GM12865 (cell line): Measurements from ENCODE around the gene MYO18B.

ENCODE experiments used
- DNase-seq: peaks from one replicate; pipeline ENCODE4 v3.0.0; 2010; ENCODE audit warnings: low read depth
- H3K4me3 ChIP-seq: 2 replicates; pipeline ENCODE4 v1.5.1; 2011; ENCODE audit warnings: mild to moderate bottlenecking, low read depth, low read length, control low read depth
- TF ChIP-seq, protein P1 (sequence below): IDR thresholded peaks from 2 replicates; pipeline ENCODE4 v1.5.1; 2011; ENCODE audit warnings: low read length, control low read depth, low read depth, inconsistent platforms; ENCODE audit not compliant: insufficient read depth; ENCODE audit errors: missing control alignments

Gene MYO18B

DNA sequence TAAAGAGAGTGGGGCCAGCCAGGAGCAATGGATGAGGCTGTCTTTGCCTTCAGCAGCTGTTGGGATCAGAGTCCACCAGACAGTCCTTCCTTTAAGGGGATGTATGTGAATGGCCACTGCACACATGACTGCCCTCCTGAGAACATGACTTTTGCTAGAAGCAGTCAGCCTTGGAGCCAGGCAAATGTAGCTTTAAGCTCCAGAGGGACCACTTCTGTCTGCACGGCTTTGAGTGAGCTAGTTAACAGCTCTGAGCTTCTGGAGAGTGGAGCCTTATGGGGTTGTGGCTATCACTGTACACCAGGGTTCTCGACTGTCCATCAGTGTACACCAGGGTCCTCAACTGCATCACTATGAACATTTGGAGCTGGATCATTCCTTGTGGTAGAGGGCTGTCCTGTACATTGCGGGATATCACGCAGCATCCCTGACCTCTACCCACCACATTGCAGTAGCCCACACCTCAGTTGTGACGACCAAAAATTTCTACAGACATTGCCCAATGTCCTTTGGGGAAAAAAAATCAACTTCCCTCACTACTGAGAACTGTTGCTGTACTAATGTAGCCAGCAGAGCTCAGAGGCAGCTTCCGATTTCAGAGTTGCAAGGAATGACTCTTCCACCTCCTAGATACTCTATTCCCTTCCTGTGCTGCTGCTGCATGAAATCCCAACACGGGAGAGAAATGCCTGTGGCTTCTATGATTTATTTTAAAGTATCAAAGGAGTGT is 169.4 kb downstream of the MYO18B start:
- H3K4me3 ChIP-seq, result no peak overlapping the region
- DNase-seq, result no peak
- TF ChIP-seq, protein P1, sequence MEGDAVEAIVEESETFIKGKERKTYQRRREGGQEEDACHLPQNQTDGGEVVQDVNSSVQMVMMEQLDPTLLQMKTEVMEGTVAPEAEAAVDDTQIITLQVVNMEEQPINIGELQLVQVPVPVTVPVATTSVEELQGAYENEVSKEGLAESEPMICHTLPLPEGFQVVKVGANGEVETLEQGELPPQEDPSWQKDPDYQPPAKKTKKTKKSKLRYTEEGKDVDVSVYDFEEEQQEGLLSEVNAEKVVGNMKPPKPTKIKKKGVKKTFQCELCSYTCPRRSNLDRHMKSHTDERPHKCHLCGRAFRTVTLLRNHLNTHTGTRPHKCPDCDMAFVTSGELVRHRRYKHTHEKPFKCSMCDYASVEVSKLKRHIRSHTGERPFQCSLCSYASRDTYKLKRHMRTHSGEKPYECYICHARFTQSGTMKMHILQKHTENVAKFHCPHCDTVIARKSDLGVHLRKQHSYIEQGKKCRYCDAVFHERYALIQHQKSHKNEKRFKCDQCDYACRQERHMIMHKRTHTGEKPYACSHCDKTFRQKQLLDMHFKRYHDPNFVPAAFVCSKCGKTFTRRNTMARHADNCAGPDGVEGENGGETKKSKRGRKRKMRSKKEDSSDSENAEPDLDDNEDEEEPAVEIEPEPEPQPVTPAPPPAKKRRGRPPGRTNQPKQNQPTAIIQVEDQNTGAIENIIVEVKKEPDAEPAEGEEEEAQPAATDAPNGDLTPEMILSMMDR, result no peak

GRCh38 chr22:25919452-25919851 is 177.5 kb downstream of the MYO18B start:
- TF ChIP-seq, protein P1, result no peak
- no peak overlapping the region for H3K4me3 ChIP-seq
- DNase-seq, result no peak

DNA sequence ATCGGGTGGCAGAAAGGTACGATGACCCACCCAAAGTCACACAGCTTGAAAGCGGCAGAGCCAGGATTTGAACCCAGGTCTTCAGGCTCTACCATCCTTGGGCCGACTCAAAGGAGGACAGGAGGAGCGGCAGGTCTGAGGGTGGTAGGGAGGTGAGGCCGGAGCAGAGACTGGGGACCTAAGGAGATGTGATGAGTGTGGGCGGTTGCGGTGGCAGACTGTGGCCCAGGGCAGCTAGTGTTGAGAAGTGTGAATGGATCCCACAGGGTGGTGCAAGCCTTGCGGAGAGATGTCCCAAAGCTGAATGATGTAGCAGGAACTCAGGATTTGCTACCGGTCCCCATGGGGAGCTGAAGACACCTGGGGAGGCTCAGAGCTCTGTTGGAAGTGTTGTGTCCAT is 180.2 kb downstream of the MYO18B start:
- TF ChIP-seq, protein P1, result no peak
- no peak overlapping the region for H3K4me3 ChIP-seq
- no peak for DNase-seq

GRCh38 chr22:25923914-25924313 is 181.9 kb downstream of the MYO18B start:
- DNase-seq, result no peak
- TF ChIP-seq, protein P1, result no peak
- no peak overlapping the region for H3K4me3 ChIP-seq

DNA sequence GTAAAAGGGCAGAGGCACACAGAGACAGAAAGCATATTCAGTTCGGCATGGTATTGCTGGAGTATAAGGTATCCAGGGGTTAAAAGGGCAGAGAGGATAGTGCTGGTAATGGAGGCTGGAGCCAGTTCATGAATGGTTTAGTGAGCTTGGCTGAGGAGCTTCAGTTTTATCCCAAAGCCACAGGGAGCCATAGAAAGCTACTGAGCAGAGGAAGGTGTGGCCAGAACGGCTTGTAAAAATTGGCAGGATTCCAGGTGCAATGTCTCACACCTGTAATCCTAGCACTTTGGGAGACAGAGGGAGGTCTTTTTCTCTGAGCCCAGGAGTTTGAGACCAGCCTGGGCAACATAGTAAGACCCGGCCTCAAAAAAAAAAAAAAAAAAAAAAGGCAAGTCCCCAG is 186.1 kb downstream of the MYO18B start:
- no peak overlapping the region for H3K4me3 ChIP-seq
- TF ChIP-seq, protein P1, result no peak
- no peak for DNase-seq

- H3K4me3 ChIP-seq, result no peak overlapping the region
- no peak for DNase-seq
- TF ChIP-seq, protein P1, result no peak
Measured at GRCh38 chr22:25929321-25929878, 187.4 kb downstream of the MYO18B start.

DNA sequence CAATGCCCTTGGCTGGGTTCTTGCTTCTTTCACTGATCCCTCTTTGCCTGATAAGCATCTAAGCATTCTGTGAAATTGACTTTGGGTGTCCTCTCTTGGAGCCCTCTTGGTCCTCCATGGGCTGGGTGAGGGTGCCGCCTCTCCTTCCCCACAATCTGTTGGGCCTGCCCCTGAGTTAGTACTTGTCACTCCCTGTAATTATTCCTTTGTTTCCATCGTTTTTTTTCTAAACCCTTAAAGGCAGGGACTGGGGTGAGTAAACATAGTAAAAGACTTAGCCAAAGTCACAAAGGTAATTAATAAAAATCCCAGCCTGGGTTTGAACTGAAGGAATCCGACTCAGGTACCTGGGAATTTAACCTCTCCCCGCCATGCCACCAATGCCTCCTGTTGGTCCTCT is 188.1 kb downstream of the MYO18B start:
- no peak for DNase-seq
- no peak overlapping the region for H3K4me3 ChIP-seq
- TF ChIP-seq, protein P1, result no peak
